Measurements from ENCODE around the gene MCMBP. TPM values are rescaled to one million over a fixed set of nuclear protein-coding genes. Genes with fewer than 3 reads are reported as not detected.

Gene MCMBP, protein sequence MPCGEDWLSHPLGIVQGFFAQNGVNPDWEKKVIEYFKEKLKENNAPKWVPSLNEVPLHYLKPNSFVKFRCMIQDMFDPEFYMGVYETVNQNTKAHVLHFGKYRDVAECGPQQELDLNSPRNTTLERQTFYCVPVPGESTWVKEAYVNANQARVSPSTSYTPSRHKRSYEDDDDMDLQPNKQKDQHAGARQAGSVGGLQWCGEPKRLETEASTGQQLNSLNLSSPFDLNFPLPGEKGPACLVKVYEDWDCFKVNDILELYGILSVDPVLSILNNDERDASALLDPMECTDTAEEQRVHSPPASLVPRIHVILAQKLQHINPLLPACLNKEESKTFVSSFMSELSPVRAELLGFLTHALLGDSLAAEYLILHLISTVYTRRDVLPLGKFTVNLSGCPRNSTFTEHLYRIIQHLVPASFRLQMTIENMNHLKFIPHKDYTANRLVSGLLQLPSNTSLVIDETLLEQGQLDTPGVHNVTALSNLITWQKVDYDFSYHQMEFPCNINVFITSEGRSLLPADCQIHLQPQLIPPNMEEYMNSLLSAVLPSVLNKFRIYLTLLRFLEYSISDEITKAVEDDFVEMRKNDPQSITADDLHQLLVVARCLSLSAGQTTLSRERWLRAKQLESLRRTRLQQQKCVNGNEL
- total RNA-seq = 38.6 and 45.0 TPM in 2 replicates

DNA sequence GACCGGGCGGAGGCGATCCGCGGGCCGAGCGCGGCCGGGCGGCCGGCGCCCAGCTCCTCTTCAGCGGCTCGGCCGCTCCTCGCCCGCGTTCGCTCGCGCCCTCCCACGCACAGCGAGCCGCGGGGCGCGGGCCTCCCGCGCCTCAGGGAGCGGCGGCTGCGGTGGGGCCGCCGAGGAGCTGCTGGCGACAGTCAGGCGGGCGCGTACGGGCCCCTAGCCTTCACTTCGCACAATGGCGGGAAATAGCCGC lies at the start of gene MCMBP:
Gene MCMBP (minus strand): TSS at position 234 of the 250 bp plus-strand sequence. CDS start 259 bp downstream, outside the sequence.

DNA sequence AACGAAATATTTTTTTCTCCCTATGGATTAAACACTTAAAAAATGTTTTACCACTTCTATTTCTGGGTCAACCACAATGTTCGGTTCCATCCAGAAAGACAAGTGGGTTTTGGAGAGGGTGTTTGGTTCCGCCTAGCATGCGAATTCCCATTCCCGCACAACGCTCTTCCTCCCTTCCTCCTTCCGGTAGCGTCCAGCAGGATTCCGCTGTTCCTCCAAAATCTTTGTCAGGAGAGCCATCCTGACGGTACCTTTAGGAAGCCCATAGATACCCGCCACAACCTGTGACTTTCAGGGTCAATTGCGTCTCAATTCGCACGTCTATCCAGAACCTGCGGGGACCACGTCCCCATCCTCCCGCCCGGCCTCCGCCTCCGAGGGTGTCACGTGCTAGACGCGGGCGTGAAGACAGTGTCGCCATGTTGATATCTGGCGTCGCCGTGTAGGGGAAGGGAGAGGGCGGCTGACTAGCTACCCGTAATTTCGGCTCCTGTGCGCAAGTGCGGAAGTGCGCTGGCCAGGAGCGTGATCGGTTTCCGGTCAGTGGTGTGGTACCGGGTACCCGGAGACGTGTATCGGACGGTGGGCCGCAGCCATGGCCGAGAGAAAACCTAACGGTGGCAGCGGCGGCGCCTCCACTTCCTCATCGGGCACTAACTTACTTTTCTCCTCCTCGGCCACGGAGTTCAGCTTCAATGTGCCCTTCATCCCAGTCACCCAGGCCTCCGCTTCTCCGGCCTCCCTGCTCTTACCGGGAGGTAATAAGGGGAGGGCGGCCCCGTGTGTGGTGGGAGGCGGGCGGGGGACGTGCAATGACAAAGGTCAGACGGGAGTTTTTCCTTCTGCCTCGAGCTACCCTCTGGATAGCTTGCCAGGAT lies 19.8 kb upstream of the MCMBP start, which contains the start of gene SEC23IP:
Gene SEC23IP (plus strand): TSS at position 543 of the 878 bp plus-strand sequence. CDS start 53 bp downstream, at position 596.

Other genes starting within 250 kb of the MCMBP start
- 38.8 and 44.2 TPM in 2 replicates for gene BAG3, start 221.5 kb downstream of the MCMBP start, total RNA-seq
- gene INPP5F, start 146.8 kb downstream of the MCMBP start, total RNA-seq = 11.3 and 18.9 TPM in 2 replicates
- gene SEC23IP, start 19.9 kb upstream of the MCMBP start, total RNA-seq = 22.8 and 24.5 TPM in 2 replicates